Endodermal cell (in vitro differentiated cells): ENCODE data around the gene FYN. TPM values are rescaled to one million over a fixed set of nuclear protein-coding genes. Genes with fewer than 3 reads are reported as not detected.
A peak's percentile ranks its signal among the peaks of the same experiment; 100 is the strongest.

Source experiments
- DNase-seq: peaks from one replicate; pipeline ENCODE4 v3.0.0-alpha.2; 2017
- H3K27ac ChIP-seq: 2 replicates; pipeline ENCODE4 v1.5.1; 2013; ENCODE audit warnings: mild to moderate bottlenecking, low read depth, low read length, moderate library complexity
- H3K27me3 ChIP-seq: 2 replicates; pipeline ENCODE4 v1.6.1; 2013; ENCODE audit warnings: mild to moderate bottlenecking, low read length, moderate library complexity; ENCODE audit not compliant: insufficient read depth, control insufficient read depth, poor library complexity, severe bottlenecking
- H3K36me3 ChIP-seq: 2 replicates; pipeline ENCODE4 v1.7.0; 2013; ENCODE audit warnings: mild to moderate bottlenecking, low read length, moderate library complexity; ENCODE audit not compliant: control insufficient read depth, insufficient read depth
- H3K4me1 ChIP-seq: one replicate; pipeline ENCODE4 v1.7.0; 2013; ENCODE audit warnings: low read length; ENCODE audit not compliant: control insufficient read depth, insufficient read depth
- H3K4me3 ChIP-seq: 2 replicates; pipeline ENCODE4 v1.5.1; 2013; ENCODE audit warnings: mild to moderate bottlenecking, low read length, moderate library complexity
- H3K9ac ChIP-seq: 2 replicates; pipeline ENCODE4 v1.6.1; 2013; ENCODE audit warnings: mild to moderate bottlenecking, low read length, moderate library complexity; ENCODE audit not compliant: poor library complexity, severe bottlenecking; ENCODE audit errors: extremely low read depth
- H3K9me3 ChIP-seq: 2 replicates; pipeline ENCODE4 v1.6.1; 2013; ENCODE audit warnings: mild to moderate bottlenecking, low read length, moderate library complexity; ENCODE audit not compliant: control insufficient read depth
- H3K27ac Mint-ChIP-seq: 2 replicates; pipeline ENCODE4 v1.8.0; 2020; ENCODE audit warnings: mixed read lengths
- H3K27me3 Mint-ChIP-seq: 2 replicates; pipeline ENCODE4 v1.8.0; 2021; ENCODE audit warnings: mild to moderate bottlenecking, mixed read lengths; ENCODE audit not compliant: insufficient read depth
- H3K36me3 Mint-ChIP-seq: 2 replicates; pipeline ENCODE4 v1.8.0; 2020; ENCODE audit warnings: low read depth, mixed read lengths
- H3K4me1 Mint-ChIP-seq: 2 replicates; pipeline ENCODE4 v1.8.0; 2020; ENCODE audit warnings: mixed read lengths
- H3K4me3 Mint-ChIP-seq: 2 replicates; pipeline ENCODE4 v1.8.0; 2020; ENCODE audit warnings: mild to moderate bottlenecking, moderate library complexity, mixed read lengths
- H3K9me3 Mint-ChIP-seq: 2 replicates; pipeline ENCODE4 v1.8.0; 2020; ENCODE audit warnings: mild to moderate bottlenecking, mixed read lengths
- WGBS, 2 experiments: methylation state at CpG; one replicate each; pipeline versions ENCODE4 v1.1.5 to v1.1.7; 2013; ENCODE audit warnings: missing lambda C conversion rate in 2 of 2, mixed read lengths in 1 of 2; ENCODE audit not compliant: insufficient coverage in 1 of 2, insufficient read length in 1 of 2; 5-methylcytosine and 5-hydroxymethylcytosine counted together
- total RNA-seq, 2 donors: library from RNA; stranded (reverse); fragmentation: NEBNext Ultra II Directional in 1 of 2; extraction: Animal tissue kit (Norgen Biotek cat#: 25700) in 1 of 2; gene quantifications; 2 replicates in 1 of 2; 3 replicates in 1 of 2; pipeline ENCODE4 v1.2.1, GENCODE V29; 2021
- TF ChIP-seq, protein P1 (sequence below): fragments of 200-600 bp; sonication (generic); conservative IDR thresholded peaks from 2 replicates; pipeline ENCODE4 v1.5.0; 2021; ENCODE audit warnings: antibody characterized with exemption, mild to moderate bottlenecking

Gene FYN
- total RNA-seq, 2 donors from 2014 or later = 70.0 to 96.4 TPM

DNA sequence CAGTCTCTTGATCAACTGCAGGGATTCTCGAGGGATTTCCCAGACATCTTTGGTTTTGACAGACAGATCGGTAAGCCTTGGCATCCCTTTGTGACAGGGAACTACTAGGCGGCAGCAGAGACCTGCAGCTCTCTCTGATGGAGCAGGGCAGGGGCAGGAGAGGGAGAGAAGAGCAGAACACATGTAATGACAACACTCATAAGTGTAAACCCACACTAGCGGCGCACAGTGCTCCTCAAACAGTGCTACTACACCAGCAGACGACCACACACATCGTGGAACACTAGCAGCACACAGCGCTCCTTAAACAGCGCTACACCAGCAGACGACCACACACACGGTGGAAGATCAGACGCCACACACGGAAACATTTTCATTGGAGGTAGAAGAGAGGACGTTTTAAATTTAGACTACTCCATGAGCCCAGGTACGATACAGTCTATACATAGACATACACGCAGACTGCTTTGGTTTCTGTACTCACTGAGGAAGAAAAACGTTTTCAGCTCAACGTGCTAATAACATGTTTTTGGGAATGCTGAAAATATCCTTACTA, 173.0 kb downstream of the FYN start:
- no peak for DNase-seq
- Mint-ChIP-seq H3K36me3 (peaks cover 28% of the 10 kb centered on the region), H3K27me3 (no peaks in the 10 kb centered on the region), H3K27ac (no peak overlapping the region), H3K4me3 (no peak overlapping the region), H3K9me3 (no peaks in the 10 kb centered on the region), H3K4me1 (no peaks in the 10 kb centered on the region)
- Histone ChIP-seq H3K4me3 (no peak overlapping the region), H3K27ac (peak overlapping the region; percentile 22), H3K36me3 (peaks cover 49% of the 10 kb centered on the region), H3K27me3 (no peaks in the 10 kb centered on the region), H3K9ac (no peak overlapping the region), H3K4me1 (no peaks in the 10 kb centered on the region), H3K9me3 (no peaks in the 10 kb centered on the region)
- 91 to 93% methylated on average over 15 to 18 of the region's 18 CpGs for WGBS, 2 experiments
- TF ChIP-seq, protein P1, sequence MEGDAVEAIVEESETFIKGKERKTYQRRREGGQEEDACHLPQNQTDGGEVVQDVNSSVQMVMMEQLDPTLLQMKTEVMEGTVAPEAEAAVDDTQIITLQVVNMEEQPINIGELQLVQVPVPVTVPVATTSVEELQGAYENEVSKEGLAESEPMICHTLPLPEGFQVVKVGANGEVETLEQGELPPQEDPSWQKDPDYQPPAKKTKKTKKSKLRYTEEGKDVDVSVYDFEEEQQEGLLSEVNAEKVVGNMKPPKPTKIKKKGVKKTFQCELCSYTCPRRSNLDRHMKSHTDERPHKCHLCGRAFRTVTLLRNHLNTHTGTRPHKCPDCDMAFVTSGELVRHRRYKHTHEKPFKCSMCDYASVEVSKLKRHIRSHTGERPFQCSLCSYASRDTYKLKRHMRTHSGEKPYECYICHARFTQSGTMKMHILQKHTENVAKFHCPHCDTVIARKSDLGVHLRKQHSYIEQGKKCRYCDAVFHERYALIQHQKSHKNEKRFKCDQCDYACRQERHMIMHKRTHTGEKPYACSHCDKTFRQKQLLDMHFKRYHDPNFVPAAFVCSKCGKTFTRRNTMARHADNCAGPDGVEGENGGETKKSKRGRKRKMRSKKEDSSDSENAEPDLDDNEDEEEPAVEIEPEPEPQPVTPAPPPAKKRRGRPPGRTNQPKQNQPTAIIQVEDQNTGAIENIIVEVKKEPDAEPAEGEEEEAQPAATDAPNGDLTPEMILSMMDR = no peak

DNA sequence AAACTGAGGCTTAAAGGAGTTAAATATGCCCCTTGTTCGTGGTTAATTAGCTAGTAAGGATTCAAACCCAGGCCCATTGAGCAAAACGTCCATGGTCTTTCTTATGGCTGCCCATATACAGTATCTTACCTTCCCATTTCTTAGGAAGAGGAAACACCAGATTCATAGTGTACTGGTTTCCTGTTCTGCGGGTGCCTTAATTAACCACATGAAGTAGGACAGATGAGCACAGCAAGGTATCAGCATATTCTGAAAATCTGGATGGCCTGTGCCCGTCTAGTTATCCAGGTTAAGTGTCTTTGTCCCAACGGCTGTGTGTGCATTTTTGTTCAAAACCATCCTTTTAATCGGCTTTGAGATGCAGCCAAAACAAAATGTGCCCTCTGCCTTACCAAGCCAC, 174.1 kb downstream of the FYN start:
- DNase-seq = no peak
- Histone ChIP-seq H3K27me3 (no peaks in the 10 kb centered on the region), H3K27ac (no peak overlapping the region), H3K9ac (no peak overlapping the region), H3K4me1 (no peaks in the 10 kb centered on the region), H3K4me3 (no peak overlapping the region), H3K9me3 (no peaks in the 10 kb centered on the region), H3K36me3 (peaks cover 51% of the 10 kb centered on the region)
- Mint-ChIP-seq H3K36me3 (peaks cover 29% of the 10 kb centered on the region), H3K9me3 (no peaks in the 10 kb centered on the region), H3K27ac (no peak overlapping the region), H3K4me1 (no peaks in the 10 kb centered on the region), H3K4me3 (no peak overlapping the region), H3K27me3 (no peaks in the 10 kb centered on the region)
- 93 to 98% methylated on average over 5 to 6 of the region's 6 CpGs for WGBS, 2 experiments
- TF ChIP-seq, protein P1 = no peak

DNA sequence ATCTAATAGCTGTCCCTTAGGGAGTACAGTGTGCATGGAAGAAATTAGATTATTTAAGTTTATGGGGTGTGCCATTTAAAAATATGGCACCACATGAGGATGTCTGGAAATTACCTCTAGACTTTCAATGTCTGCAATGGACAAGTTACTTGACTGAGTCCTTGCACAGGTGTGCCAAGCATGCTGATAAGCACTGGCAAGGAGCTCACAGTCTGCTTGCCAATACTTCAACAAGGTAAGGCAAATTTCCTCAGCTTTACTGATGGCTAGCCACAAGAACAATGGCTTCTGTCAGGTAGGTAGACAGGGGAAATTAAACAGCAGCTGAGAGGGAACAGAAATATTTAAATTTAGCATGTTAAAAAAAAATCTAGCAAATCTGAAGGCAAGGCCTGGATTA, 176.4 kb downstream of the FYN start:
- Histone ChIP-seq H3K9me3 (no peaks in the 10 kb centered on the region), H3K27me3 (no peaks in the 10 kb centered on the region), H3K4me1 (no peaks in the 10 kb centered on the region), H3K4me3 (no peak overlapping the region), H3K9ac (no peak overlapping the region), H3K27ac (no peak overlapping the region), H3K36me3 (peaks cover 50% of the 10 kb centered on the region)
- Mint-ChIP-seq H3K27me3 (no peaks in the 10 kb centered on the region), H3K27ac (no peak overlapping the region), H3K4me3 (no peak overlapping the region), H3K36me3 (peaks cover 22% of the 10 kb centered on the region), H3K9me3 (no peaks in the 10 kb centered on the region), H3K4me1 (no peaks in the 10 kb centered on the region)
- no peak for DNase-seq
- TF ChIP-seq, protein P1 = no peak
